Measurements from ENCODE around the gene DSCAM. TPM values are rescaled to one million over a fixed set of nuclear protein-coding genes. Genes with fewer than 3 reads are reported as not detected.

Gene DSCAM
- total and polyA plus RNA-seq, 2 experiments from 2014 or later = 0.07 TPM; not detected in 1

DNA sequence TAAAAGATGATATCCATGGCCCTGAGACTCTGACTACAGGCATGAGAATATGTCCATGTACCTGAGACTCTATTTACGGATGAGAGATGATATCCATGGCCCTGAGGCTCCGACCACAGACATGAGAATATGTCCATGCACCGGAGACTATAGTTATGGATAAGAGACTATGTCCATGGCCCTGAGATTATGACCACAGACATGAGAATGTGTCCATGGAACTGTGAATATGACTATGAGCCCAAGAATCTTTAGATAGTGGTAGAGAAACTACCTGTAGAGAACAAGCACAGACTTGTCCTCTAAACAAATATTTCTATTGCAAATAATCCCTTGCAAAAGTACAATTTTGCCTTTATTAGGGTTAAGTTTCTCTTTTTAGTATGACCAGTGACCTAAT is 716.5 kb downstream of the DSCAM start:
- H3K4me3 ChIP-seq = no peak overlapping the region
- no peaks in the 10 kb centered on the region for H3K4me1 ChIP-seq (ENCODE audit: insufficient read depth)
- H3K9me2 ChIP-seq (ENCODE audit: insufficient read depth) = no peaks in the 10 kb centered on the region
- H3K36me3 ChIP-seq (ENCODE audit: insufficient read depth) = no peaks in the 10 kb centered on the region
- Mint-ChIP-seq H3K9me3 (peaks cover 83% of the 10 kb centered on the region), H3K4me1 (peaks cover 2% of the 10 kb centered on the region; the same call in 1 of the 3 replicates), H3K27me3 (ENCODE audit: insufficient read depth, low read depth, poor library complexity) (peaks cover 8% of the 10 kb centered on the region), H3K36me3 (ENCODE audit: low read depth) (peaks cover 9% of the 10 kb centered on the region; the same call in 2 of the 3 replicates), H3K4me3 (no peak overlapping the region), H3K27ac (no peak overlapping the region)
- H3K79me2 ChIP-seq (replicated peaks; ENCODE audit: insufficient read depth) = no peaks in the 10 kb centered on the region
- H3K27ac ChIP-seq (ENCODE audit: low read depth) = no peak overlapping the region
- no peaks in the 10 kb centered on the region for H3F3A ChIP-seq (replicated peaks; ENCODE audit: low read depth)
- no peaks in the 10 kb centered on the region for H3K27me3 ChIP-seq (ENCODE audit: insufficient read depth)
- H2AFZ ChIP-seq = no peak overlapping the region
- no peak for DNase-seq (ENCODE audit: low spot score)
- no peaks in the 10 kb centered on the region for H4K20me1 ChIP-seq (replicated peaks; ENCODE audit: insufficient read depth)
- ATAC-seq = no peak
- TF ChIP-seq ZNF114 (CRISPR knock-in tag; IDR thresholded peaks at IDR 0.05) (no peak), EZH2 (IDR thresholded peaks at IDR 0.05; ENCODE audit: low read depth, unreplicated experiment) (no peak), STAT1 (IDR thresholded peaks at IDR 0.05; ENCODE audit: unreplicated experiment) (no peak), CTCF (conservative IDR thresholded peaks at IDR 0.05; ENCODE audit: low read depth in 2 of 2) (no peak), ZNF331 (CRISPR knock-in tag; IDR thresholded peaks at IDR 0.05; ENCODE audit: low read depth) (no peak), POLR2AphosphoS5 (IDR thresholded peaks at IDR 0.05; ENCODE audit: low read depth) (no peak), ETS1 (IDR thresholded peaks at IDR 0.05) (no peak), NANOG (IDR thresholded peaks at IDR 0.05; ENCODE audit: borderline replicate concordance) (no peak), JUNB (IDR thresholded peaks at IDR 0.05; ENCODE audit: unreplicated experiment) (no peak), CREB1 (CRISPR knock-in tag; IDR thresholded peaks at IDR 0.05; ENCODE audit: low read depth) (no peak), ZNF462 (CRISPR knock-in tag; IDR thresholded peaks at IDR 0.05) (no peak), EZH2phosphoT487 (IDR thresholded peaks at IDR 0.05; ENCODE audit: unreplicated experiment) (no peak)
- TF ChIP-seq, protein P1, sequence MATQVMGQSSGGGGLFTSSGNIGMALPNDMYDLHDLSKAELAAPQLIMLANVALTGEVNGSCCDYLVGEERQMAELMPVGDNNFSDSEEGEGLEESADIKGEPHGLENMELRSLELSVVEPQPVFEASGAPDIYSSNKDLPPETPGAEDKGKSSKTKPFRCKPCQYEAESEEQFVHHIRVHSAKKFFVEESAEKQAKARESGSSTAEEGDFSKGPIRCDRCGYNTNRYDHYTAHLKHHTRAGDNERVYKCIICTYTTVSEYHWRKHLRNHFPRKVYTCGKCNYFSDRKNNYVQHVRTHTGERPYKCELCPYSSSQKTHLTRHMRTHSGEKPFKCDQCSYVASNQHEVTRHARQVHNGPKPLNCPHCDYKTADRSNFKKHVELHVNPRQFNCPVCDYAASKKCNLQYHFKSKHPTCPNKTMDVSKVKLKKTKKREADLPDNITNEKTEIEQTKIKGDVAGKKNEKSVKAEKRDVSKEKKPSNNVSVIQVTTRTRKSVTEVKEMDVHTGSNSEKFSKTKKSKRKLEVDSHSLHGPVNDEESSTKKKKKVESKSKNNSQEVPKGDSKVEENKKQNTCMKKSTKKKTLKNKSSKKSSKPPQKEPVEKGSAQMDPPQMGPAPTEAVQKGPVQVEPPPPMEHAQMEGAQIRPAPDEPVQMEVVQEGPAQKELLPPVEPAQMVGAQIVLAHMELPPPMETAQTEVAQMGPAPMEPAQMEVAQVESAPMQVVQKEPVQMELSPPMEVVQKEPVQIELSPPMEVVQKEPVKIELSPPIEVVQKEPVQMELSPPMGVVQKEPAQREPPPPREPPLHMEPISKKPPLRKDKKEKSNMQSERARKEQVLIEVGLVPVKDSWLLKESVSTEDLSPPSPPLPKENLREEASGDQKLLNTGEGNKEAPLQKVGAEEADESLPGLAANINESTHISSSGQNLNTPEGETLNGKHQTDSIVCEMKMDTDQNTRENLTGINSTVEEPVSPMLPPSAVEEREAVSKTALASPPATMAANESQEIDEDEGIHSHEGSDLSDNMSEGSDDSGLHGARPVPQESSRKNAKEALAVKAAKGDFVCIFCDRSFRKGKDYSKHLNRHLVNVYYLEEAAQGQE (IDR thresholded peaks at IDR 0.05; ENCODE audit: unreplicated experiment) = no peak
- no peak overlapping the region for H3K4me2 ChIP-seq

Data from GM23338 (cell line).